Measurements from ENCODE around the gene CREB3. TPM values are rescaled to one million over a fixed set of nuclear protein-coding genes. Genes with fewer than 3 reads are reported as not detected.

CREB3 gene
- polyA plus RNA-seq, 2 of the 4 experiments (the other 2 are of a cell fraction) = 33.3 to 51.3 TPM

GRCh38 chr9:35776018-35776417 is 43.6 kb downstream of the CREB3 start:
- Histone ChIP-seq H3K9me3 (no peaks in the 10 kb centered on the region), H3K4me3 (no peak overlapping the region), H3K4me1 (peaks cover 14% of the 10 kb centered on the region), H3K27ac (no peak overlapping the region), H3K4me2 (no peak overlapping the region)
- ChIA-PET CTCF (interaction anchor here (1.1 to 13.6 kb wide), 4 partner anchors 12 to 134 kb away, joined by 3 to 122 read pairs (median 6); no protein-coding TSS in a partner anchor), POLR2A (no interaction called here)
- WGBS (ENCODE audit: missing lambda C conversion rate) = 91% methylated on average over 4 of the region's 4 CpGs
- no peak for DNase-seq (ENCODE audit: low read depth in 1 of 2, low spot score in 1 of 2)
- no peak for ATAC-seq
- no peak for FAIRE-seq
- no peak for TF ChIP-seq CEBPB (IDR thresholded peaks at IDR 0.05)
- TF ChIP-seq, protein P1, sequence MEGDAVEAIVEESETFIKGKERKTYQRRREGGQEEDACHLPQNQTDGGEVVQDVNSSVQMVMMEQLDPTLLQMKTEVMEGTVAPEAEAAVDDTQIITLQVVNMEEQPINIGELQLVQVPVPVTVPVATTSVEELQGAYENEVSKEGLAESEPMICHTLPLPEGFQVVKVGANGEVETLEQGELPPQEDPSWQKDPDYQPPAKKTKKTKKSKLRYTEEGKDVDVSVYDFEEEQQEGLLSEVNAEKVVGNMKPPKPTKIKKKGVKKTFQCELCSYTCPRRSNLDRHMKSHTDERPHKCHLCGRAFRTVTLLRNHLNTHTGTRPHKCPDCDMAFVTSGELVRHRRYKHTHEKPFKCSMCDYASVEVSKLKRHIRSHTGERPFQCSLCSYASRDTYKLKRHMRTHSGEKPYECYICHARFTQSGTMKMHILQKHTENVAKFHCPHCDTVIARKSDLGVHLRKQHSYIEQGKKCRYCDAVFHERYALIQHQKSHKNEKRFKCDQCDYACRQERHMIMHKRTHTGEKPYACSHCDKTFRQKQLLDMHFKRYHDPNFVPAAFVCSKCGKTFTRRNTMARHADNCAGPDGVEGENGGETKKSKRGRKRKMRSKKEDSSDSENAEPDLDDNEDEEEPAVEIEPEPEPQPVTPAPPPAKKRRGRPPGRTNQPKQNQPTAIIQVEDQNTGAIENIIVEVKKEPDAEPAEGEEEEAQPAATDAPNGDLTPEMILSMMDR (IDR thresholded peaks at IDR 0.05) = no peak
- TF ChIP-seq, protein P2, sequence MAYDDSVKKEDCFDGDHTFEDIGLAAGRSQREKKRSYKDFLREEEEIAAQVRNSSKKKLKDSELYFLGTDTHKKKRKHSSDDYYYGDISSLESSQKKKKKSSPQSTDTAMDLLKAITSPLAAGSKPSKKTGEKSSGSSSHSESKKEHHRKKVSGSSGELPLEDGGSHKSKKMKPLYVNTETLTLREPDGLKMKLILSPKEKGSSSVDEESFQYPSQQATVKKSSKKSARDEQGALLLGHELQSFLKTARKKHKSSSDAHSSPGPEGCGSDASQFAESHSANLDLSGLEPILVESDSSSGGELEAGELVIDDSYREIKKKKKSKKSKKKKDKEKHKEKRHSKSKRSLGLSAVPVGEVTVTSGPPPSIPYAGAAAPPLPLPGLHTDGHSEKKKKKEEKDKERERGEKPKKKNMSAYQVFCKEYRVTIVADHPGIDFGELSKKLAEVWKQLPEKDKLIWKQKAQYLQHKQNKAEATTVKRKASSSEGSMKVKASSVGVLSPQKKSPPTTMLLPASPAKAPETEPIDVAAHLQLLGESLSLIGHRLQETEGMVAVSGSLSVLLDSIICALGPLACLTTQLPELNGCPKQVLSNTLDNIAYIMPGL (CRISPR knock-in tag; IDR thresholded peaks at IDR 0.05; ENCODE audit: borderline replicate concordance) = no peak
- no peak for TF ChIP-seq PHF8 (IDR thresholded peaks at IDR 0.05; ENCODE audit: borderline replicate concordance, low read depth)
- TF ChIP-seq CHD4 (IDR thresholded peaks at IDR 0.05; ENCODE audit: borderline replicate concordance) = no peak
- no peak for TF ChIP-seq ZFP36 (IDR thresholded peaks at IDR 0.05; ENCODE audit: borderline replicate concordance, partially characterized antibody)
- TF ChIP-seq EHMT2 (IDR thresholded peaks at IDR 0.05; ENCODE audit: low read depth) = no peak
- no peak for TF ChIP-seq CHD2 (IDR thresholded peaks at IDR 0.05; ENCODE audit: low read length, partially characterized antibody)
- no peak for TF ChIP-seq NPAS2 (CRISPR knock-in tag; IDR thresholded peaks at IDR 0.05; ENCODE audit: borderline replicate concordance)
- no peak for TF ChIP-seq RAD21 (conservative IDR thresholded peaks at IDR 0.05 in 1 of 2, IDR thresholded peaks at IDR 0.05 in 1 of 2)

GRCh38 chr9:35778496-35778895 is 46.0 kb downstream of the CREB3 start:
- H3K4me3 ChIP-seq = no peak overlapping the region
- H3K27ac ChIP-seq = no peak overlapping the region
- H3K4me1 ChIP-seq = no peaks in the 10 kb centered on the region
- no peak for ATAC-seq
- CTCF ChIA-PET = interaction anchor here (1.6 to 13.6 kb wide), 4 partner anchors 11 to 116 kb away, joined by 3 to 122 read pairs (median 9); no protein-coding TSS in a partner anchor
- WGBS (ENCODE audit: missing lambda C conversion rate) = 93% methylated on average over 3 of the region's 3 CpGs
- TF ChIP-seq ATOH8 (CRISPR knock-in tag; IDR thresholded peaks at IDR 0.05; ENCODE audit: low read depth) (no peak), PHF8 (IDR thresholded peaks at IDR 0.05; ENCODE audit: borderline replicate concordance, low read depth) (no peak), HOXB13 (CRISPR knock-in tag; IDR thresholded peaks at IDR 0.05; ENCODE audit: low read depth) (no peak), CEBPB (IDR thresholded peaks at IDR 0.05) (no peak), SREBF2 (IDR thresholded peaks at IDR 0.05) (no peak), NR3C1 (IDR thresholded peaks at IDR 0.05) (no peak), FOSL2 (IDR thresholded peaks at IDR 0.05) (no peak), FOSL2 (CRISPR knock-in tag; IDR thresholded peaks at IDR 0.05) (no peak), RNF2 (IDR thresholded peaks at IDR 0.05; ENCODE audit: borderline replicate concordance, low read depth) (no peak), FOXS1 (CRISPR knock-in tag; IDR thresholded peaks at IDR 0.05) (no peak)
- TF ChIP-seq, protein P3, sequence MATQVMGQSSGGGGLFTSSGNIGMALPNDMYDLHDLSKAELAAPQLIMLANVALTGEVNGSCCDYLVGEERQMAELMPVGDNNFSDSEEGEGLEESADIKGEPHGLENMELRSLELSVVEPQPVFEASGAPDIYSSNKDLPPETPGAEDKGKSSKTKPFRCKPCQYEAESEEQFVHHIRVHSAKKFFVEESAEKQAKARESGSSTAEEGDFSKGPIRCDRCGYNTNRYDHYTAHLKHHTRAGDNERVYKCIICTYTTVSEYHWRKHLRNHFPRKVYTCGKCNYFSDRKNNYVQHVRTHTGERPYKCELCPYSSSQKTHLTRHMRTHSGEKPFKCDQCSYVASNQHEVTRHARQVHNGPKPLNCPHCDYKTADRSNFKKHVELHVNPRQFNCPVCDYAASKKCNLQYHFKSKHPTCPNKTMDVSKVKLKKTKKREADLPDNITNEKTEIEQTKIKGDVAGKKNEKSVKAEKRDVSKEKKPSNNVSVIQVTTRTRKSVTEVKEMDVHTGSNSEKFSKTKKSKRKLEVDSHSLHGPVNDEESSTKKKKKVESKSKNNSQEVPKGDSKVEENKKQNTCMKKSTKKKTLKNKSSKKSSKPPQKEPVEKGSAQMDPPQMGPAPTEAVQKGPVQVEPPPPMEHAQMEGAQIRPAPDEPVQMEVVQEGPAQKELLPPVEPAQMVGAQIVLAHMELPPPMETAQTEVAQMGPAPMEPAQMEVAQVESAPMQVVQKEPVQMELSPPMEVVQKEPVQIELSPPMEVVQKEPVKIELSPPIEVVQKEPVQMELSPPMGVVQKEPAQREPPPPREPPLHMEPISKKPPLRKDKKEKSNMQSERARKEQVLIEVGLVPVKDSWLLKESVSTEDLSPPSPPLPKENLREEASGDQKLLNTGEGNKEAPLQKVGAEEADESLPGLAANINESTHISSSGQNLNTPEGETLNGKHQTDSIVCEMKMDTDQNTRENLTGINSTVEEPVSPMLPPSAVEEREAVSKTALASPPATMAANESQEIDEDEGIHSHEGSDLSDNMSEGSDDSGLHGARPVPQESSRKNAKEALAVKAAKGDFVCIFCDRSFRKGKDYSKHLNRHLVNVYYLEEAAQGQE (IDR thresholded peaks at IDR 0.05) = no peak
- TF ChIP-seq, protein P2 (CRISPR knock-in tag; IDR thresholded peaks at IDR 0.05; ENCODE audit: borderline replicate concordance) = no peak
- TF ChIP-seq, protein P4, sequence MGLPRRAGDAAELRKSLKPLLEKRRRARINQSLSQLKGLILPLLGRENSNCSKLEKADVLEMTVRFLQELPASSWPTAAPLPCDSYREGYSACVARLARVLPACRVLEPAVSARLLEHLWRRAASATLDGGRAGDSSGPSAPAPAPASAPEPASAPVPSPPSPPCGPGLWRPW (IDR thresholded peaks at IDR 0.05) = no peak
- no peaks in the 10 kb centered on the region for H3K9me3 ChIP-seq
- POLR2A ChIA-PET = no interaction called here
- DNase-seq (ENCODE audit: low read depth in 1 of 2, low spot score in 1 of 2) = no peak
- FAIRE-seq = no peak
- no peak overlapping the region for H3K4me2 ChIP-seq

All from A549 (cell line).